HG02981 (cell line): Measurements from ENCODE around the gene TTLL5.

Source experiments
- ATAC-seq: cut with Tn5 transposase; IDR thresholded peaks from one replicate; pipeline ENCODE4 v1.9.1; 2021; ENCODE audit warnings: mild to moderate bottlenecking, moderate library complexity; ENCODE audit not compliant: unreplicated experiment

TTLL5 gene

GRCh38 chr14:75726321-75726720 is 65.3 kb downstream of the TTLL5 start:
- no peak for ATAC-seq

- no peak for ATAC-seq
Measured at GRCh38 chr14:75727124-75727523, 66.1 kb downstream of the TTLL5 start.

DNA sequence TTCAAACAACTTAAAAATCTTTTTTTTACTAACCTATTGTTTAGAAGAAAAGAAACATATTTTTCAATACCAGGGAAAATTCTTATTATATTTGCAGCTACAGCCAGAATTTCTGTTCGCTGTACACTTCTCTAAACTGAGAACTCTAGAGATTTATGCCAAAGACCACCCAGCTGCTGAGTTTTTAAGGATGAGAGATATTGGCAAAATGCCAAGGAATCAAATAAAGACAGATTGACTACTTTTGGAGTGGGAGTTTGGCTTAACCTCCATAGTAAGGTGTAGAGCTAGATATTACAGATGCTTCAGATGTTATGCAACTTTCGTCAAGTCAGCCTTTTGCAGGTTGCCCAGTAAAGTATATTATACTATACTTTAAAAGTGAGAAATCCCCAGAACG is 71.8 kb downstream of the TTLL5 start:
- no peak for ATAC-seq

DNA sequence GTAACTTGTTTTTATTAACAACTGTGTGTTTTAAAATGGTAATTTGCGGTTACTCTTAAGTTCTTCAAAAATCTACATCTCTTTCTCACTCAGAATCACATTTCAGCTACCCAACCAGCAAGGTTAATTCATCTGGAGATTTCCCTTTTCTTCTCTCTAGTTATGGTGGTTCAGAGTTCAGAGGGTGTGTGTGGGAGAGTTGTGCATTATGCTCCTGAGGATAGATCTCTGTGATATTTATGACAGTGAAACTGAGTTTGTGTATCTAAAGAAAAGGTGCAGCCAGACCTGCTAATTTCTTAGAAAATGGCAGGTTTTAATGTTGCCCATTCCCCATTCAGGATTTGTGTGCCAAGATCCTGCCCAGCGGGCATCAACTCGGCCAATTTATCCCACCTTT is 73.8 kb downstream of the TTLL5 start:
- no peak for ATAC-seq

DNA sequence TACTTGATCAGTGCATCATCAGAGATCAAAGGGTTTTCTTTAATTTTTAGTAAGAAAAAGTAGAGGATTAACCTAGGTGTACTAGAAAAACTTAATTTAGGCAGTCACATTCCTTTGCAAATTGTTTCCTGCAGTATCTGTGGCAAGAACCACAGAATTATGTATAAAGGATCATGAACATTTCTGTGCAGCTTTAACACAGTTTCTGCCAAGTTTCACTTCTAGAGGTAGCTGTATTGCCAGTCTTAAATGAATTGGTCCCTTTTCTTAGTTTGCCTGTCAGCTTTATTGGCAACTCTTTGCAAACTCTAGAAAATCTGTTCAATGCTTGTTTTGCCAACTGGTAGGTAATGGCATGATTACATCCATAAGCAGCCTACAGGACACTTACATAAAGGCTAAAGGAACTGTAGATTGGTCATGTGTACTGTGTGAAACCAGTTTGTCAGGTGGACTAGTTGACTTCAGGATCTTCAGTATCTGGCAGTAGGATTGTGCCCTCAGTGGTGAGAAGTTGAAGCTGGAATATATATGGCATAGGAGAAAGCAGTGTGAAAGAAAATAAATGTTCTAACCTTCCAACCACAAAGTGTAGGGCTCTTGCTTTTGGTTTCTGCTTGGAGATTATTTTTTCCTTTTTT is 75.9 kb downstream of the TTLL5 start:
- ATAC-seq: no peak

GRCh38 chr14:75738192-75738591 is 77.1 kb downstream of the TTLL5 start:
- no peak for ATAC-seq

DNA sequence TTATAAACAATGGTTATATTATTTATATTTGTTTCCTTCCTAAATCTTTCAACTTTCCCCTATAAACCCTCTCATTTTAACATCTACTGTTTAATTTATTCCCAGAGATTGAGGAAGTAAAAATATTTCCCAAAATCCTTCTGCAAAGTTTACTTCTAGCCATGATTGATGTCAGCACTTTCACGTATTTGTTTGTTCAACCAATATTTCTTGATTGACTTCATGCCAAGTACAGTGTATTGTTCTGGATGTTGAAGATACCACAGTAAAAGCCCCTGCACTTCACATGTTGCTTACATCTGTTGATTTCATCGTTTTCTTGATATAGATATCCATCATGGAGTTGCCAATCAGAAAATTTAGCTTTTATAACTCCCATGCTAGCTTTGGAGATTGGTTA is 81.8 kb downstream of the TTLL5 start:
- no peak for ATAC-seq

- ATAC-seq: no peak
Measured at GRCh38 chr14:75747899-75748298, 86.9 kb downstream of the TTLL5 start.

- no peak for ATAC-seq
Measured at GRCh38 chr14:75748336-75748735, 87.3 kb downstream of the TTLL5 start.

DNA sequence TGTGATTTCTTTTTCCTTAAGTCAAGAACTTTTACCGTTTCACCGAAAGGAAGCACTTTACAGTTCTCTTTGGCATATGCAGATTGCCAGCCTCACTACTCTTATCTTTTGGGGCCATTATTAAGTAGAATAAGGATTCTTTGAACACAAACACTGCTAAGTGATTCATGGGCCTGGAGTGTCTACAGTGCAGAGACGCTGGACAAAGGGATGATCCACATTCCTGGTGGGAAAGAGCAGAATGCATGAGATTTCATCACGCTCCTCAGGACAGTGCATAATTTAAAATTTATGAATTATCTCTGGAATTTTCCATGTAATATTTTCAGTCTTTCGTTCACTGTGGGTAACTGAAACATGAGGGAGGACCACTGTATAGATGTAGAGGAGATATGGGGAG is 90.2 kb downstream of the TTLL5 start:
- no peak for ATAC-seq

DNA sequence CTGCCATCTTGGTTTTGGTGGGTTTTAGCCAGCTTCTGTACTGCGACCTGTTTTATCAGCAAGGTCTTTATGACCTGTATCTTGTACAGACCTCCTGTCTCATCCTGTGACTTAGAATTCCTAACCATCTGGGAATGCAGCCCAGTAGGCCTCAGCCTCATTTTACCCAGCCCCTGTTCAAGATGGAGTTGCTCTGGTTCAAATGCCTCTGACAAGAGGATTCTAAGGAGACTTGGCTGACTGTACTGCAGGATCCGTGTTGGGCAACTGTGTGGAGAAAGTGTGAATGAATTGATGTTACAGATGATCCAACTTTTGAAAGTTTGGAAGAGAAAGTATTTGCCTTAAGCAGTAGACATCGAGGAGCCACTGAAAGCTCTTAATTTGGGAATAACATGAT is 91.0 kb downstream of the TTLL5 start:
- no peak for ATAC-seq

DNA sequence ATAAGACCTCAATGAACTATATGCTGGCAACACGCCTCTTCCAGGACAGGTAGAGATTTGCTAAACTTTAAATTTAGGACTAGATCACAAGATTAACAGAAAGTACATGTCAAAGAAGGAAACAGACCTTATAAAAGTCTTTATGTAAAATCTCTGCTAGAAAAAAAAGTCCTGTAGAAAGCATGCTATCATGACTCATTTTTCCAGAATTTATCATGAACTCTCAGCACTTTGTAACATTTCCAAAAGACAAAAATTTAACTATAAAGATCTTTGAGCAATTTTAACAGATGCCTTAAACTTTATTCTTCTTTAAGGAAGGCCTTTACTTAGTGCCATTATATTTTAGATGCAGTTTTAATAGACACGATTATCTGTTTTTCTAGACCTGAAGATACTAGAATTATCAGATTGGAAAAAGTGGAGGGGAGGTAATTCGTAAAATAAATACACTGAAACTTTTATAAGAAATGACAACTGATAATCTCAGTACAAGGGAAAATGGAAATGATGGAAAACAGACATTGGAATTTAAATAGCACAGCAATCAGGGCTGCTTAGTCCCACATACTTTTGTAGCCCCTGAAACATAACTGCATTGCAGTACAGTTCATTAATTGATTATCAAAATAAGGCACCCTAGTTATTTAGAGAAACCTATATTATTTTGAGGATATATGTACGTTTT is 92.0 kb downstream of the TTLL5 start:
- ATAC-seq: no peak

DNA sequence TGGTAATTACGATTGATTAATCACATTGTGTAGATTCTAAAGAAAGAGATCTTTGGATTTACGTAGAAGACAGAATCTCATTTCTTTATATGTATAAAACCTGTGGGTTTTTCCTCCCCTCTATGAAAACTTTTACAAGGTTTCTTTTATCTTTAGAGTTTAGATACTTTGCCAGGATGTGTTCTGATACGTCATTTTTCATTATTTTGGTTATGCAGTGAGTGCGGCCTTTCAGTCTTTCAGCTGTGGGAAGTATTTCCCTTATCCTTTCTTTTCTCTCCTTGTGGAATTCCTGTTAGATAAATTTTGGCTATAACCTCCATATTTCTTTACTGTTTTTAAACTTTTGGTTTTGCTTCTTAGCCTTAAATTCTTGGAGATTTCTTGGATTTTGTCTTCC is 92.7 kb downstream of the TTLL5 start:
- ATAC-seq: no peak

GRCh38 chr14:75757644-75758402 is 96.8 kb downstream of the TTLL5 start:
- ATAC-seq: no peak

- ATAC-seq: no peak
Measured at GRCh38 chr14:75764020-75764419, 103.0 kb downstream of the TTLL5 start.

GRCh38 chr14:75769047-75769685 is 108.1 kb downstream of the TTLL5 start:
- no peak for ATAC-seq

DNA sequence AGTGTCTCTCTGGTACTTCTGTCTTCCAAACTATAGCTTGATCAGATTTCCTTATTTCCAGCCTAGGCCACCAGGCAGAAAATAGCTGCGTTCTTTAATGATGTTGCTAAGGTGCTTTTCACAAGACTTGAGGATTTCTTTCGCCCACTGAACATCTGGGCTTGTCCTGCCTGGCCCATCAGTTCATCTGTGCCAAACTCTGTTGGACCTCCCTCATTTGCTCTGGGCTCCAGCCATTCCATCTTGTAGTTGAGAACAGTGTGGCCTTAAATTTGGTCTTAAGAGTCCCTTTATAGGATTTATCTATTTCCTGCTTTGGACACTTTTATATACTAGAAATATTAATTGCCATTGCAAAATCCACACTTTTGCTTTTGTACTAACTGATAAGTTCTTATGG is 109.6 kb downstream of the TTLL5 start:
- no peak for ATAC-seq

DNA sequence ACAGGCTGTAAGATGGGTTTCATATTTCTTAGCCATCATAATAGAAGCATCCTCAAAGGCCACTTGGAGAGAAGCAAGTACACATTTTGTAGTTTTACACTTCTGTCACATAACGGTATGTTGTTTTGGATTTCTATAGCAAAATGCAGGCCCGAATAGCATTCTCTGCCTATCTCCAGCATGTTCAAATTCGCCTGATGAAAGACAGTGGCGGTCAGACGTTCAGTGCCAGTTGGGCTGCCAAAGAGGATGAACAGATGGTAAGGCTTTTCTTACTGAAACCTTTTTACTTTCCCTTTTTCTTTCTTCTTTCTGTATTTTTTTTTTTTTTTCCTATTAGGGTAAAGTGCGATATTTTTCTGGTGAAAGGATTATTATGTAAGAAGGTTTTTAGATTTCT is 110.5 kb downstream of the TTLL5 start:
- ATAC-seq: no peak

GRCh38 chr14:75773046-75773445 is 112.0 kb downstream of the TTLL5 start:
- no peak for ATAC-seq

- no peak for ATAC-seq
Measured at GRCh38 chr14:75781096-75781495, 120.0 kb downstream of the TTLL5 start.

GRCh38 chr14:75783184-75783583 is 122.1 kb downstream of the TTLL5 start:
- no peak for ATAC-seq
